ENCODE results near the gene COPA. TPM values are rescaled to one million over a fixed set of nuclear protein-coding genes. Genes with fewer than 3 reads are reported as not detected.

COPA gene
- total and polyA plus RNA-seq, 9 donors = 109 to 154 (median 129) TPM

DNA sequence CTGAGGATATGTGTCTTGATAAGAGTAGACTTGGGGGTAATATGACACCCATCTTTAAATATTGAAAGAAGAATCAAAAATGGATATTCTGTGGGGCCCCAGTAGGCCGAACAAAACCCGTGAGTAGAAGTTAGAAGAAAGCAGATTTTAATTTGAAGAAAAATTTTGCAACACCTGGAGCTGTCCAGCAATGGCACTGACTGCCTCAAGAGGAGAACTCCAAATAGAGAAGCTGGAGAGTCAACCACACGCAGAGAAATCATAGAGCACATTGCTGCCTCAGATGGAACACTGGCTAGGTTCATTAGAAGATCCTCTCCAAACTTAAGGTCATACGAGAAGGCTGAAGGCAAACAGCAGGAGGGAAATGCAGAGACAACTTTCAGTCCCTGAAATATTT, 30.6 kb upstream of the COPA start:
- WGBS (ENCODE audit: insufficient coverage) = 61% methylated on average over 4 of the region's 4 CpGs
- peaks cover 38% of the 10 kb centered on the region for H3K4me1 ChIP-seq (ENCODE audit: control insufficient read depth, insufficient read depth, low read length)
- no peak for DNase-seq
- peaks cover 3% of the 10 kb centered on the region for H3K27me3 ChIP-seq (ENCODE audit: control insufficient read depth, insufficient read depth, low read length)
- no peaks in the 10 kb centered on the region for H3K9me3 ChIP-seq (replicated peaks; ENCODE audit: control insufficient read depth, low read depth, low read length)
- no peak overlapping the region for H3K27ac ChIP-seq (ENCODE audit: low read length)
- no peaks in the 10 kb centered on the region for H3K36me3 ChIP-seq (ENCODE audit: control insufficient read depth, insufficient read depth, low read length)
- no peak overlapping the region for H3K4me3 ChIP-seq (ENCODE audit: low read length)

DNA sequence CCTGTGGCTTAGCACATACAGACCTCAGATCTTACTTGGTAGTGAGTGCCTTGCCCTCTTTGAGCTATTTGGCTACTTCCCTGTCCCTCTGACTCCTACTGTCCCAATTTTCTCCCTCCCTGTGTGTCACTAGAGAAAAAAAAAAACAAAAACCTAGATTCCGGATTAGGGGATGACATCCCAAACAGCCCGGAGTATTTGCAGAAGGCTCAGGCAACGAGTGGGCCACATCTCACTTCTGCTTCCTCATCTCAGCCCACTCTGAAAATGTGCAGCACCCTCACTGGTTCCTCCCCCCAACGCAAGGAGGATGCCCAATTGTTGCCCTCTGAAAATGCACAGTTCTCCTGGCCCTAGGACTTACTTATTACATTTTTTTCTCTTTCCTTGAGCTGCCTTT, 28.7 kb upstream of the COPA start:
- WGBS (ENCODE audit: insufficient coverage) = 78% methylated on average over 3 of the region's 4 CpGs
- peaks cover 6% of the 10 kb centered on the region for H3K27me3 ChIP-seq (ENCODE audit: control insufficient read depth, insufficient read depth, low read length)

DNA sequence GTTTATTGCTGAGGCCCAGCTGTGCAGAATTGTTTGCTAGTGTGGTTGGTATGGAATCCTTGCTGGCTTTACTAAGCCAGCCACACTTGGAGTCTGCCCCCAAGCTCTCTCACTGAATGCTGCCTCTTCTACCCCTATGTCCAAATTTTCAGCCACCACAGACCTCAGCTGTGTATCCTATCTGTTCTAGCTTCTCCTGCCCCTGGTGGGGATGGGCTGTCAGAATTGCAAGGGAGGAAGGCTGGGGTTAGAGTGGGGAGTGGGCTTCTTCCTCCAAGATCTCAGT, 28.2 kb upstream of the COPA start:
- H3K9me3 ChIP-seq (replicated peaks; ENCODE audit: control insufficient read depth, low read depth, low read length) = no peaks in the 10 kb centered on the region
- peaks cover 6% of the 10 kb centered on the region for H3K27me3 ChIP-seq (ENCODE audit: control insufficient read depth, insufficient read depth, low read length)
- H3K36me3 ChIP-seq (ENCODE audit: control insufficient read depth, insufficient read depth, low read length) = no peaks in the 10 kb centered on the region
- DNase-seq = no peak
- H3K27ac ChIP-seq (ENCODE audit: low read length) = no peak overlapping the region
- no peak overlapping the region for H3K4me3 ChIP-seq (ENCODE audit: low read length)
- H3K4me1 ChIP-seq (ENCODE audit: control insufficient read depth, insufficient read depth, low read length) = peaks cover 43% of the 10 kb centered on the region

More for the DNA sequence above, 28.7 kb upstream of the COPA start:
- no peak for DNase-seq
- no peak overlapping the region for H3K4me3 ChIP-seq (ENCODE audit: low read length)
- H3K4me1 ChIP-seq (ENCODE audit: control insufficient read depth, insufficient read depth, low read length) = peaks cover 41% of the 10 kb centered on the region
- H3K36me3 ChIP-seq (ENCODE audit: control insufficient read depth, insufficient read depth, low read length) = no peaks in the 10 kb centered on the region
- H3K9me3 ChIP-seq (replicated peaks; ENCODE audit: control insufficient read depth, low read depth, low read length) = no peaks in the 10 kb centered on the region
- H3K27ac ChIP-seq (ENCODE audit: low read length) = no peak overlapping the region

DNA sequence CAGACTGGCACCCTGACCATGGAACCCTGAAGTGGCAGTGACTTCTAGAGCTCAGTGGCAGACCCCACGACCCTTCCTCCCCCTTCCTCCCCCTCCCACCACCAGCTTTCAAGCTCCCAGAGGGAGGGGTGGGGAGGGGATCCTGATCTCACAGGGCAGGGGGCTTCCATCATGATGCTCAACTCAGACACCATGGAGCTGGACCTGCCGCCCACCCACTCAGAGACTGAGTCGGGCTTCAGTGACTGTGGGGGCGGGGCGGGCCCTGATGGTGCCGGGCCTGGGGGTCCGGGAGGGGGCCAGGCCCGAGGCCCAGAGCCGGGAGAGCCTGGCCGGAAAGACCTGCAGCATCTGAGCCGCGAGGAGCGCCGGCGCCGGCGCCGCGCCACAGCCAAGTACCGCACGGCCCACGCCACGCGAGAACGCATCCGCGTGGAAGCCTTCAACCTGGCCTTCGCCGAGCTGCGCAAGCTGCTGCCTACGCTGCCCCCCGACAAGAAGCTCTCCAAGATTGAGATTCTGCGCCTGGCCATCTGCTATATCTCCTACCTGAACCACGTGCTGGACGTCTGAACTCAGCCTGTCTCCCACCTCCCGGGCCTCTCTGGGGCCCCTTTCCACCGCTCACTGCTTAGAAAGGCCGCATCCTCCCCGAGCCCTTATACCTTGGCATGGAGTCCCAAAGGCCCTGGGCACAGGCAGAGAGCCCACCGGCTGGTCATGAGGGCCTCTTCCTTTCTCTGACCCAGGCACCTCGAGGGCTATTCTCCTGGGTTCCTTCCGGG, 27.7 kb upstream of the COPA start:
- Histone ChIP-seq H3K4me3 (ENCODE audit: low read length) (no peak overlapping the region), H3K27me3 (ENCODE audit: control insufficient read depth, insufficient read depth, low read length) (peaks cover 6% of the 10 kb centered on the region), H3K4me1 (ENCODE audit: control insufficient read depth, insufficient read depth, low read length) (peaks cover 42% of the 10 kb centered on the region), H3K27ac (ENCODE audit: low read length) (no peak overlapping the region), H3K36me3 (ENCODE audit: control insufficient read depth, insufficient read depth, low read length) (no peaks in the 10 kb centered on the region), H3K9me3 (replicated peaks; ENCODE audit: control insufficient read depth, low read depth, low read length) (no peaks in the 10 kb centered on the region)
- no peak for DNase-seq
- 48% methylated on average over 39 of the region's 42 CpGs for WGBS (ENCODE audit: insufficient coverage)

DNA sequence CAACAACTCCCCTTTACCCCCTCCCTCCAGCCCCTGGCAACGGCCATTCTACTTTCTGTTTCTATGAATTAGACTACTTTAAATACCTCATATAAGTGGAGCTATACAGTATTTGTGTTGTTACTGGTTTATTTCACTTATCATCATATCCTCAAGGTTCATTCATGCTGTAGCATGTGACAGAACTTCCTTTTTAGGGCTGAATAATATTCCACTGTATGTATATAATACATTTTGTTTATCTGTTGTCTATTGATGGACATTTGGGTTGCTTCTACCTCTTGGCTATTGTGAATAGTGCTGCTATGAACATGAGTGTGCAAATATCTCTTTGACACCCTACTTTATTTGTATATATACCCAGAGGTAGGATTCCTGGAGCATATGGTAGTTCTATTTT, 26.0 kb upstream of the COPA start:
- Histone ChIP-seq H3K27me3 (ENCODE audit: control insufficient read depth, insufficient read depth, low read length) (peaks cover 6% of the 10 kb centered on the region), H3K27ac (ENCODE audit: low read length) (no peak overlapping the region), H3K4me1 (ENCODE audit: control insufficient read depth, insufficient read depth, low read length) (peaks cover 26% of the 10 kb centered on the region), H3K4me3 (ENCODE audit: low read length) (no peak overlapping the region), H3K9me3 (replicated peaks; ENCODE audit: control insufficient read depth, low read depth, low read length) (no peaks in the 10 kb centered on the region), H3K36me3 (ENCODE audit: control insufficient read depth, insufficient read depth, low read length) (no peaks in the 10 kb centered on the region)
- DNase-seq = no peak
- no CpG with 5 or more reads among the region's 1 CpG for WGBS (ENCODE audit: insufficient coverage)

DNA sequence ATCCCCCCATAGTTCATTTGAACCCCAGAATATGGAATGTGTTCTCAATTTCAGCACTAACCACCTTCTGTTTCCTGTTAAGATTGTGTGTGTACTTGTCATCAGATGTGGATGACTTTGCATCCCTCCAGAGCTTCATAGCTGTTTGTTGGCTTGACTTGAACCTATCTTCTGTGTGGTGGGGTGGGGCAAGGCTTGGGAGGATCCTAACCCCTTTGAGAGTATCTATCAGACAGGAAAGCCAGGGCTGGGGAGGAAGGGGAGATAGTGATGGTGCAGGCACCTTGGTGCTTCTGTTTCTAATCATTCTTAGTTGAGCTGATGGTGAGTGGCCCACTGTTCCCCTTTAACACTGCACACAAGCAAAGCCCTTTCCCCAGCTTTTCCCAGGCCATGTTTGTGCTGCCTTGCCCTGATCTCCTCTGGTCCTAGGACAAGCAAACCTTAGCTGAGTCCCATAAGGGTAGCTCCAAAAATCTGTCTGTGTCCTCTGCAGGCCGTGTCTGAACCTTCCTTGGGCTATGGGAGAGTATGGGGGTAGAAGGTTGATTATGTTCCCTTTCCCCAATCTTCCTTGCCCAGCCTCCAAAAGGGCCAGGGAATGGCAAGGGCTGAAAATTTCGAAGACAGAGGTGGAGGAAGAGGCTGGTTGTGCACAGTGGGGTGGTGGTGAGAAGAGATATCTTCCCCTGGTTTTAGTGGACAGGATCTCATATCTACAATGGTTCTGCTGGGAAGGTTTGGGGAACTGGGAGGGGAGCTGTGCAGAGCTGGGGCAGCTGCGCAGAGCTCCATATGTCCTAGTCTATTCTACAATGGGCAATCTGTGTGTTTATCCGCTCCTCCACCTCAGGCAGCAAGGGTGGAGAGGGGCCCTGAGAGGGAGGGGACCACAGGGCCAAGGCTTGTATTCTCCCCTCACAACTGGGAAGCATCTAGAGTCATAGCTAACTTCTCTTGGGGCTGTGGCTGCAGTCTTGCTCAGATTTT, 25.2 kb upstream of the COPA start:
- WGBS (ENCODE audit: insufficient coverage) = 80% methylated on average over 1 of the region's 4 CpGs
- Histone ChIP-seq H3K27me3 (ENCODE audit: control insufficient read depth, insufficient read depth, low read length) (peaks cover 6% of the 10 kb centered on the region), H3K4me1 (ENCODE audit: control insufficient read depth, insufficient read depth, low read length) (peaks cover 22% of the 10 kb centered on the region), H3K36me3 (ENCODE audit: control insufficient read depth, insufficient read depth, low read length) (no peaks in the 10 kb centered on the region), H3K27ac (ENCODE audit: low read length) (no peak overlapping the region), H3K4me3 (ENCODE audit: low read length) (no peak overlapping the region), H3K9me3 (replicated peaks; ENCODE audit: control insufficient read depth, low read depth, low read length) (no peaks in the 10 kb centered on the region)
- no peak for DNase-seq

DNA sequence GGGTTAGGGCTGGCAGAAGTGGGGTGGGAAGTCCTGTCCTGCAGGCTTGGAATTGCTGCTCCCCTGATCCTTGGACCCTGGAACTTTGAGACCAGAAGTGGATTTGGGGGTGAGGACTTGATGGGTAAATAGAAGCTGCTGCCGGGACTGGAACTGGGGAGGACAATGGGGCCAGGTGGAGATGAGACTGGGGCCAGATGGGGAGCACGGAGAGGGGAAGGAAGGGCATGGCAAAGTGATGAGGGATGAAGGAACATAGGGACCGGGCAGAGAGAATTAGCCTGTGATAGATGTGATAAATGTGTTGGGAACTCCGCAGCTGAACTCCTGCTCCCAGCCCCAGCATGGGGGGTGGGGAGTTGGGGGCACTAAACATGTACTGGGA, 24.5 kb upstream of the COPA start:
- no peak for DNase-seq
- peaks cover 6% of the 10 kb centered on the region for H3K27me3 ChIP-seq (ENCODE audit: control insufficient read depth, insufficient read depth, low read length)
- H3K4me3 ChIP-seq (ENCODE audit: low read length) = no peak overlapping the region
- no peaks in the 10 kb centered on the region for H3K9me3 ChIP-seq (replicated peaks; ENCODE audit: control insufficient read depth, low read depth, low read length)
- no peak overlapping the region for H3K27ac ChIP-seq (ENCODE audit: low read length)
- no peaks in the 10 kb centered on the region for H3K36me3 ChIP-seq (ENCODE audit: control insufficient read depth, insufficient read depth, low read length)
- WGBS (ENCODE audit: insufficient coverage) = 65% methylated on average over 2 of the region's 4 CpGs
- H3K4me1 ChIP-seq (ENCODE audit: control insufficient read depth, insufficient read depth, low read length) = peaks cover 26% of the 10 kb centered on the region

DNA sequence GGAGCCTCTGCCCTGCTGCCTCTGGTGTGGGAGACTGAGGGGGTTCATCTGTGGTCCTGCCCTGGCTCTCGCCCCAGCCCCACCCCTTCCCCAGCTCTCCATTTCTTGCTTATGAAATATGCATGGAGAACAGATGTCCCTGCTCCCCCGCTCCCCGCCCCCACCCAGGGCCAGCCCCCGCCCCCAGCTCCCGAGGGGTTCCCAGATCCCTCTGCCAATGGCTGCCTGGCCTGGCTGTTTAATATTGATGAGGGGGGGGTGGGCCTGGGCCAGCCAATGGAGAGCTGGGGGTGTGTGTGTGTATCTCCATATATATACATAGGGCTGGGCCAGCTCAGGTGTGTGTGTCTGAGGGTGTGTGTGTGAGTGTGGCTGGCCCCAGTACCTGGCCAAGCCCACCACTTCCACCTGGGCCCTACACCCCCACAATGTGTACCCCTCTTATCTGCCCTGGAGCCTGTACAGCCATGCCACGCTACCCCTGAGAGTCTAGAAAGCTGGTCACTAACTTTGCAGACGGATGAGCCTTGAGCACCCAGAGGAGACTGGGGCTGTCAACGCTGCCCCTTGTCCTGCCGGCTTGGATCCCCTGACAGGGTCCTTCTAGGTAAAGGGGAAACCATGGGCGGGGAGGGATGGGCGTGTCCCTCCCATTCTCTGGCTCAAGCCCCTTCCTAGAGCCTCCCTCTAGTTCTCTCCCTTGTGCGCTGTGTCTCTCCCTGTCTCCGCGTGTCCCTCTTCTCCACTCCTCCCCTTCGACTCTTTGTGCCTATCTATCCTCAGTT, 23.9 kb upstream of the COPA start, which contains the start of gene NHLH1:
Gene NHLH1, plus strand, starts transcription at position 341 of the 785 bp plus-strand sequence. CDS start 3,661 bp downstream, outside the sequence.
- no CpG with 5 or more reads among the region's 15 CpGs for WGBS (ENCODE audit: insufficient coverage)
- Histone ChIP-seq H3K4me3 (ENCODE audit: low read length) (no peak within 1 kb of the TSS), H3K27ac (ENCODE audit: low read length) (peak within 1 kb of the TSS; percentile 20), H3K27me3 (ENCODE audit: control insufficient read depth, insufficient read depth, low read length) (peaks cover 6% of the 10 kb centered on the region), H3K36me3 (ENCODE audit: control insufficient read depth, insufficient read depth, low read length) (no peaks in the 10 kb centered on the region), H3K4me1 (ENCODE audit: control insufficient read depth, insufficient read depth, low read length) (peaks cover 31% of the 10 kb centered on the region), H3K9me3 (replicated peaks; ENCODE audit: control insufficient read depth, low read depth, low read length) (no peaks in the 10 kb centered on the region)
- peak; percentile 40 for DNase-seq

DNA sequence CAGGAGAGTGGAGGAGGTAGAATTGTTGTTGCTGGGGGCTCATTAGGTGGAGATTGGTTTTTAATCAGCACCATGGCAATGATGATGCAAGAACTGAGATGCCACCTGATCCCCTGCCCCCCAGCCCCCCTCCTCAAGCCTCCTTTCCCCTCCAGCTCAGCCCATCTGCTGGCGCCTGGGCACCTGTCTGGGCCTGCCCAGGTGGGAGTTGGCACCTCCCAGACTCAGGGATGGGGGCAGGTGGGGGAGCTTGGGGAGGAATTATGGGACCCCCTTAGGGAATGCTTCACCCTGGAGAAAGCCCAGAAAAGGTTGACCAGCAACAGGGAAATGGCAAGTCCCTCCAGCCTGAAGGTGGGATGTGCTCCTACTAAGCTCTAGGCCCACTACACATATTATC, 22.3 kb upstream of the COPA start:
- no CpG with 5 or more reads among the region's 1 CpG for WGBS (ENCODE audit: insufficient coverage)
- Histone ChIP-seq H3K27me3 (ENCODE audit: control insufficient read depth, insufficient read depth, low read length) (peaks cover 4% of the 10 kb centered on the region), H3K9me3 (replicated peaks; ENCODE audit: control insufficient read depth, low read depth, low read length) (no peaks in the 10 kb centered on the region), H3K4me3 (ENCODE audit: low read length) (no peak overlapping the region), H3K36me3 (ENCODE audit: control insufficient read depth, insufficient read depth, low read length) (peaks cover 6% of the 10 kb centered on the region), H3K4me1 (ENCODE audit: control insufficient read depth, insufficient read depth, low read length) (peaks cover 26% of the 10 kb centered on the region), H3K27ac (ENCODE audit: low read length) (no peak overlapping the region)
- DNase-seq = no peak

Measured in muscle of leg (tissue), 11 donors.